SK-N-SH treated with all-trans-retinoic acid at 6 μM for 48 hours (cell line): ENCODE results near the gene INHBA.

ENCODE experiments used
- ATAC-seq: fragments of 200-7000 bp; cut with Tn5 transposase; 3 replicates; pipeline ENCODE4 v1.9.1; 2020; ENCODE audit warnings: mild to moderate bottlenecking, moderate library complexity
- BACH2 ChIP-seq: fragments of 250-450 bp; sonication (Bioruptor Pico); IDR thresholded peaks from 2 replicates; pipeline ENCODE4 v1.9.0; 2021; ENCODE audit warnings: mild to moderate bottlenecking, borderline replicate concordance
- CREB5 ChIP-seq: fragments of 250-450 bp; sonication (Bioruptor Pico); IDR thresholded peaks from 2 replicates; pipeline ENCODE4 v1.5.1; 2020; ENCODE audit warnings: low read depth, mild to moderate bottlenecking, moderate library complexity
- CSRNP3 ChIP-seq: fragments of 250-450 bp; sonication (Bioruptor Pico); IDR thresholded peaks from 2 replicates; pipeline ENCODE4 v1.5.1; 2021; ENCODE audit warnings: mild to moderate bottlenecking, moderate library complexity
- ESRRG ChIP-seq: fragments of 250-450 bp; sonication (Bioruptor Pico); IDR thresholded peaks from 2 replicates; pipeline ENCODE4 v1.6.1; 2021; ENCODE audit warnings: mild to moderate bottlenecking
- ISL1 ChIP-seq: fragments of 250-450 bp; sonication (Bioruptor Pico); IDR thresholded peaks from 2 replicates; pipeline ENCODE4 v2.1.2; 2022; ENCODE audit warnings: mild to moderate bottlenecking, moderate library complexity
- OSR1 ChIP-seq: fragments of 250-450 bp; sonication (Bioruptor Pico); IDR thresholded peaks from 2 replicates; pipeline ENCODE4 v1.8.0; 2022; ENCODE audit warnings: moderate library complexity, mild to moderate bottlenecking, inconsistent platforms
- PATZ1 ChIP-seq: fragments of 250-450 bp; sonication (Bioruptor Pico); IDR thresholded peaks from 2 replicates; pipeline ENCODE4 v1.8.0; 2020; ENCODE audit warnings: mild to moderate bottlenecking, moderate library complexity, borderline replicate concordance
- RARB ChIP-seq: fragments of 250-450 bp; sonication (Bioruptor Pico); IDR thresholded peaks from 2 replicates; pipeline ENCODE4 v1.8.0; 2021; ENCODE audit warnings: mild to moderate bottlenecking, moderate library complexity
- SNAI2 ChIP-seq: fragments of 250-450 bp; sonication (Bioruptor Pico); IDR thresholded peaks from 2 replicates; pipeline ENCODE4 v1.5.0; 2020; ENCODE audit warnings: mild to moderate bottlenecking, moderate library complexity
- TCF4 ChIP-seq: fragments of 250-450 bp; sonication (Bioruptor Pico); IDR thresholded peaks from 2 replicates; pipeline ENCODE4 v1.8.0; 2021; ENCODE audit warnings: mild to moderate bottlenecking, moderate library complexity, borderline replicate concordance
- ZC3H10 ChIP-seq: fragments of 250-450 bp; sonication (Bioruptor Pico); IDR thresholded peaks from 2 replicates; pipeline ENCODE4 v1.5.1; 2021; ENCODE audit warnings: mild to moderate bottlenecking, moderate library complexity
- ZFP3 ChIP-seq: fragments of 250-450 bp; sonication (Bioruptor Pico); IDR thresholded peaks from 2 replicates; pipeline ENCODE4 v1.5.0; 2020; ENCODE audit warnings: mild to moderate bottlenecking, moderate library complexity
- ZFP30 ChIP-seq: fragments of 450-650 bp; formaldehyde crosslinking; IDR thresholded peaks from 2 replicates; pipeline ENCODE4 v1.5.0; 2022; ENCODE audit warnings: mild to moderate bottlenecking, moderate library complexity
- ZNF565 ChIP-seq: fragments of 450-650 bp; formaldehyde crosslinking; conservative IDR thresholded peaks from 2 replicates; pipeline ENCODE4 v1.5.0; 2020; ENCODE audit warnings: low read depth, mild to moderate bottlenecking, moderate library complexity
- ZNF70 ChIP-seq: fragments of 450-650 bp; formaldehyde crosslinking; IDR thresholded peaks from 2 replicates; pipeline ENCODE4 v1.5.0; 2020; ENCODE audit warnings: mild to moderate bottlenecking, moderate library complexity
- TF ChIP-seq, protein P1 (sequence below): fragments of 250-450 bp; sonication (Bioruptor Pico); IDR thresholded peaks from 2 replicates; pipeline ENCODE4 v1.5.0; 2020; ENCODE audit warnings: mild to moderate bottlenecking, moderate library complexity
- TF ChIP-seq, protein P2 (sequence below): fragments of 250-450 bp; sonication (Bioruptor Pico); IDR thresholded peaks from 2 replicates; pipeline ENCODE4 v1.8.0; 2021; ENCODE audit warnings: low read depth, mild to moderate bottlenecking, moderate library complexity, borderline replicate concordance

The INHBA gene

GRCh38 chr7:41732436-41732785 lies 29.5 kb upstream of the INHBA start (continued):
- TF ChIP-seq, protein P1, sequence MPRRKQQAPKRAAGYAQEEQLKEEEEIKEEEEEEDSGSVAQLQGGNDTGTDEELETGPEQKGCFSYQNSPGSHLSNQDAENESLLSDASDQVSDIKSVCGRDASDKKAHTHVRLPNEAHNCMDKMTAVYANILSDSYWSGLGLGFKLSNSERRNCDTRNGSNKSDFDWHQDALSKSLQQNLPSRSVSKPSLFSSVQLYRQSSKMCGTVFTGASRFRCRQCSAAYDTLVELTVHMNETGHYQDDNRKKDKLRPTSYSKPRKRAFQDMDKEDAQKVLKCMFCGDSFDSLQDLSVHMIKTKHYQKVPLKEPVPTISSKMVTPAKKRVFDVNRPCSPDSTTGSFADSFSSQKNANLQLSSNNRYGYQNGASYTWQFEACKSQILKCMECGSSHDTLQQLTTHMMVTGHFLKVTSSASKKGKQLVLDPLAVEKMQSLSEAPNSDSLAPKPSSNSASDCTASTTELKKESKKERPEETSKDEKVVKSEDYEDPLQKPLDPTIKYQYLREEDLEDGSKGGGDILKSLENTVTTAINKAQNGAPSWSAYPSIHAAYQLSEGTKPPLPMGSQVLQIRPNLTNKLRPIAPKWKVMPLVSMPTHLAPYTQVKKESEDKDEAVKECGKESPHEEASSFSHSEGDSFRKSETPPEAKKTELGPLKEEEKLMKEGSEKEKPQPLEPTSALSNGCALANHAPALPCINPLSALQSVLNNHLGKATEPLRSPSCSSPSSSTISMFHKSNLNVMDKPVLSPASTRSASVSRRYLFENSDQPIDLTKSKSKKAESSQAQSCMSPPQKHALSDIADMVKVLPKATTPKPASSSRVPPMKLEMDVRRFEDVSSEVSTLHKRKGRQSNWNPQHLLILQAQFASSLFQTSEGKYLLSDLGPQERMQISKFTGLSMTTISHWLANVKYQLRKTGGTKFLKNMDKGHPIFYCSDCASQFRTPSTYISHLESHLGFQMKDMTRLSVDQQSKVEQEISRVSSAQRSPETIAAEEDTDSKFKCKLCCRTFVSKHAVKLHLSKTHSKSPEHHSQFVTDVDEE (CRISPR knock-in tag): no peak
- TF ChIP-seq ZFP3 (CRISPR knock-in tag) (no peak), CSRNP3 (CRISPR knock-in tag) (no peak), PATZ1 (CRISPR knock-in tag) (no peak)

DNA sequence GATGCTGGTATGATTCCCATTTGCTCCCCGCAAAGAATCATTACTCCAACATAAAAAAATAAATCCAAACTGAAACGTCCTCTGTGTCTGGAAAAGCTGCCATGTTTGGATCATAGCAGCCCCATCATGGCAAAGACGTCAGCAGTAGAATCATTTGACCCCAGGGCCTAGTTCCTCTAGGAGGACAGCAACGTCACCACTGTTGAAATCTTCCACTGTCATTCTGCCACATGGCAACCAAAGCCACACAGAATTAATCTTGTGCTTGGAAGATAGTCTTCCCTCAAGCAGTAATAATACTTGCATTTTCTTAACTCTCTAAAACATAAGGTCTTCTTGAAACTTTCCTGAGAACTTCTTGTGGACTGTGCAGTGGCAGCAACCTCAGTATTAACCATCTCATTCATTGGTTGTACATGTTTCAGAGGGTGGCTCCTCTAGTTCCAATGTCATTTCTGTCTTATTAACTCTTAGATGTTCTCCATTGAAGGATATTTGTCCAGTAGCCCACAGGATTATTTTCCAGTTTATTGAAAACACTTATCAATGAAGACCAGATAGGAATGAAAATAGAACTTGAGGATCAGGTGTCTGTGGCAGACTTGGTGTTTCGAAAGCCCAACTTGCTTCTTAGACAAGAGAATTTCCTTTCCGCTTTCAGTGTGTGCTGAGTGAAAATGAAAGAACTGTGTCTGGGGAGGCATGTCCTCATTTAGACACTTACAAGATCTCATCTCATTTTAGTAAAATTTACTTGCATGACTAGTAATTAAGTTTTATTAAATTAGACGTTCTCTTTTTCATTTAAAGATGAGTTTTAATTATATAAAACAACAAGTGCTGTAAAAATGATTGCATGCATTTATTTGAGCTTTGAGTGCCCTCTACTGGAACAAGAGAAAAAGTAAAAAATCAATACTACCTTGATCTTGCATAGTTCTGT lies 28.9 kb upstream of the INHBA start:
- no peak for TF ChIP-seq ZFP30 (CRISPR knock-in tag)
- TF ChIP-seq BACH2 (CRISPR knock-in tag): no peak
- no peak for TF ChIP-seq ISL1 (CRISPR knock-in tag)
- TF ChIP-seq PATZ1 (CRISPR knock-in tag): no peak
- no peak for TF ChIP-seq ZNF565 (CRISPR knock-in tag)
- no peak for TF ChIP-seq RARB (CRISPR knock-in tag)
- TF ChIP-seq ZC3H10: no peak
- TF ChIP-seq ZFP3 (CRISPR knock-in tag): no peak
- TF ChIP-seq, protein P1 (CRISPR knock-in tag): no peak
- TF ChIP-seq OSR1 (CRISPR knock-in tag): no peak
- peak; percentile 42 for ATAC-seq

DNA sequence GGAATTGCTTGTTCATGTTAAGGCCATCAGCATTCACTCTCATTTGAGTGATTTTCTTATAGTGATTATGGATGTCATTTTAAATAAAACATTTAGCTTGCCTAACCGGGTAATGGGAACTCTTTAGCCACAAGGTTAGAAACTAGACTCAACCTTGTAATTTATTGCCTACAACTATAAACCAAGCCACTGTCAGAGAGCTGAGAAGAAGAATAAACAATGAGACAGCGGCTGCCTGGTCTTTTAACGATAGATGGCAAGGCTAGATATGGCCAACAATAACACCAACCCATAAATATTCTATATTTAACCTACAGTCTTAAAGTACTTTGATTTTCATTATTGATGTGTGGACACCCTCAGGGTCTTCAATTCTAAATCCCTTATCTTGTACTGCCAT lies 27.8 kb upstream of the INHBA start:
- no peak for ATAC-seq
- no peak for TF ChIP-seq RARB (CRISPR knock-in tag)
- TF ChIP-seq ZNF70 (CRISPR knock-in tag): no peak
- TF ChIP-seq ISL1 (CRISPR knock-in tag): no peak
- no peak for TF ChIP-seq ZNF565 (CRISPR knock-in tag)
- no peak for TF ChIP-seq ZFP30 (CRISPR knock-in tag)

GRCh38 chr7:41730161-41730560 lies 27.3 kb upstream of the INHBA start:
- no peak for ATAC-seq
- no peak for TF ChIP-seq ESRRG (CRISPR knock-in tag)
- TF ChIP-seq BACH2 (CRISPR knock-in tag): no peak
- no peak for TF ChIP-seq CREB5 (CRISPR knock-in tag)
- no peak for TF ChIP-seq PATZ1 (CRISPR knock-in tag)
- no peak for TF ChIP-seq ZNF565 (CRISPR knock-in tag)
- TF ChIP-seq ZFP30 (CRISPR knock-in tag): no peak
- no peak for TF ChIP-seq SNAI2
- no peak for TF ChIP-seq TCF4 (CRISPR knock-in tag)
- TF ChIP-seq, protein P2, sequence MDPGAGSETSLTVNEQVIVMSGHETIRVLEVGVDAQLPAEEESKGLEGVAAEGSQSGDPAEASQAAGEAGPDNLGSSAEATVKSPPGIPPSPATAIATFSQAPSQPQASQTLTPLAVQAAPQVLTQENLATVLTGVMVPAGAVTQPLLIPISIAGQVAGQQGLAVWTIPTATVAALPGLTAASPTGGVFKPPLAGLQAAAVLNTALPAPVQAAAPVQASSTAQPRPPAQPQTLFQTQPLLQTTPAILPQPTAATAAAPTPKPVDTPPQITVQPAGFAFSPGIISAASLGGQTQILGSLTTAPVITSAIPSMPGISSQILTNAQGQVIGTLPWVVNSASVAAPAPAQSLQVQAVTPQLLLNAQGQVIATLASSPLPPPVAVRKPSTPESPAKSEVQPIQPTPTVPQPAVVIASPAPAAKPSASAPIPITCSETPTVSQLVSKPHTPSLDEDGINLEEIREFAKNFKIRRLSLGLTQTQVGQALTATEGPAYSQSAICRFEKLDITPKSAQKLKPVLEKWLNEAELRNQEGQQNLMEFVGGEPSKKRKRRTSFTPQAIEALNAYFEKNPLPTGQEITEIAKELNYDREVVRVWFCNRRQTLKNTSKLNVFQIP (CRISPR knock-in tag): no peak
